ENCODE results near the gene PTPN5. TPM values are rescaled to one million over a fixed set of nuclear protein-coding genes. Genes with fewer than 3 reads are reported as not detected.

PTPN5 gene
- total and polyA plus RNA-seq, 10 donors: 0.08 to 2.0 (median 0.26) TPM; not detected in 1

DNA sequence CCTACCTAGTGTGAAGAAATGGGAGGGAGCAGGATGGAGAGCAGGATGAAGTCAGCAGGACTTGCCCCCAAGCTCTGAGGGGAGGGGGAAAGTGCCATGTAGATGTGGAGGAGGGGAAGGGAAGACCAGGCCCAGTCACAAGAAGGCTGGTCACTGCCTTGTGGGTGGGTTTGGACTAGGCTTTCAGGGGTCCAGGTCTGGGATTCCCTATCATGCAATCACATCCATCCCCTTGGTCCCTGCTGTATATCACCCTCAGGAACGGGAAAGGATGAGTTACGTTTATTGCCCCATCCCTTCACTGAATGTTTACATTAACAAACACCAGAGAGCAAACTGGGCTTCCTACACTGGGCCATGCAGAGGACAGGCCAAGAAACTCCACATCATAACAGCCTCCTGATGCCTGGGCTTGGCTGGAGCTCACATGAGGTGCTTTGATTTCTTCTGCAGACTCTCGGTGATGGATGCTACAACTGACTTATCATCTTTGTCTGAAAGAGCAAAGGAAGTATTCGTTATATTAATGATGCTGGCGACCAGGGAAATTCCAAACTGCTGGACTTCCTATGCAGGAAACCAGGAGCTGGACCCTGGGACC, 87.5 kb downstream of the PTPN5 start:
- WGBS, 5 donors: 72 to 93% (median 84%) methylated on average over 5 of the region's 5 CpGs
- H3K27ac ChIP-seq: no peak overlapping the region
- TF ChIP-seq POLR2A (IDR thresholded peaks at IDR 0.05): no peak
- TF ChIP-seq, protein P1, sequence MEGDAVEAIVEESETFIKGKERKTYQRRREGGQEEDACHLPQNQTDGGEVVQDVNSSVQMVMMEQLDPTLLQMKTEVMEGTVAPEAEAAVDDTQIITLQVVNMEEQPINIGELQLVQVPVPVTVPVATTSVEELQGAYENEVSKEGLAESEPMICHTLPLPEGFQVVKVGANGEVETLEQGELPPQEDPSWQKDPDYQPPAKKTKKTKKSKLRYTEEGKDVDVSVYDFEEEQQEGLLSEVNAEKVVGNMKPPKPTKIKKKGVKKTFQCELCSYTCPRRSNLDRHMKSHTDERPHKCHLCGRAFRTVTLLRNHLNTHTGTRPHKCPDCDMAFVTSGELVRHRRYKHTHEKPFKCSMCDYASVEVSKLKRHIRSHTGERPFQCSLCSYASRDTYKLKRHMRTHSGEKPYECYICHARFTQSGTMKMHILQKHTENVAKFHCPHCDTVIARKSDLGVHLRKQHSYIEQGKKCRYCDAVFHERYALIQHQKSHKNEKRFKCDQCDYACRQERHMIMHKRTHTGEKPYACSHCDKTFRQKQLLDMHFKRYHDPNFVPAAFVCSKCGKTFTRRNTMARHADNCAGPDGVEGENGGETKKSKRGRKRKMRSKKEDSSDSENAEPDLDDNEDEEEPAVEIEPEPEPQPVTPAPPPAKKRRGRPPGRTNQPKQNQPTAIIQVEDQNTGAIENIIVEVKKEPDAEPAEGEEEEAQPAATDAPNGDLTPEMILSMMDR (IDR thresholded peaks at IDR 0.05 in 8 of 11, conservative IDR thresholded peaks at IDR 0.05 in 3 of 11): no peak
- no peak for TF ChIP-seq POLR2AphosphoS5 (IDR thresholded peaks at IDR 0.05)
- H3K36me3 ChIP-seq: peaks cover 0 to 20% (median 0%) of the 10 kb centered on the region in 6 donors
- DNase-seq: no peak
- H3K4me1 ChIP-seq: peaks cover 0 to 46% (median 34%) of the 10 kb centered on the region in 6 donors
- intact Hi-C loops (cut with DNase I; ENCODE audit: low total_unique reads): no loop called here
- H3K9me3 ChIP-seq: no peaks in the 10 kb centered on the region
- H3K27me3 ChIP-seq (replicated peaks in 1 of 7): peaks cover 0 to 23% (median 0%) of the 10 kb centered on the region in 7 donors
- no peak overlapping the region for H3K4me3 ChIP-seq

DNA sequence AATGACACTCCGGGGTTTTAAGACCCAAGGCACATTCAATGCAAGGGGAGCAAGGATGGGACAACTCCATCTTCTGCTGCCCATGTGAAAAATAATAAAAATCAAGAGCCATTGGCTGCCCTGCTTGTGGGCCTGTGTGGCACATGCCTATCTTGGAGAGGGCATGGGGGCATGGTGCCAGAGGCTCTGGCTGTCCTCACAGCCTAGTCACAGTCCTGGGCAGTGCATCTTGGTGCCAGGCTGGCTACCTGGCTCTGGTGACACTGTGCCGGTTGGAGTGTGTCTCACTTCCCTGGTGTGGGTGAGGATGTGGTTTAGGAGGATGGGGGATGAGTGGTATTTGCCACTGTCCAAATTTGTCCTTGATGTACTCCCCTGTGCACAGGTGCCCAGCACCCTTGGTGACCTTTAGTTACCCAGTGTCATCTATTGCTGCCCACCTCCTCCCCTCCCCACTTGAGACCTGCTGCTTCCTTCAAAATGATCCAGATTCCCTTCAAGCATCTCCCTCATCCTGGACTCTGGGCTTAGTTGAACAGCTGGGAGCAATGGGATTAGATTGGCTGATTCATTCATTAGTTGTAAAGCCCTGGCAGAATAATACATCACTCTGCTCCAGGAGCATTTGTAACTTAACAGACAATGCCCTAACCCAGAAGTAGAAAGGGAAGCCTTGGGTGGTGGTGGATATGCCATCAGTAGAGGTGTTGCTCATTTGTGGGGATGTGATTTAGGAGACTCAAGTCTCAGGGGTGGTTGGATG, 88.4 kb downstream of the PTPN5 start:
- WGBS, 5 donors: 35 to 94% (median 78%) methylated on average over 2 of the region's 2 CpGs
- no peak for DNase-seq
- peaks cover 0 to 28% (median 0%) of the 10 kb centered on the region in 7 donors for H3K27me3 ChIP-seq (replicated peaks in 1 of 7)
- no peak overlapping the region for H3K27ac ChIP-seq
- peaks cover under 1 to 52% (median 39%) of the 10 kb centered on the region in 6 donors for H3K4me1 ChIP-seq
- intact Hi-C loops (cut with DNase I; ENCODE audit: low total_unique reads): no loop called here
- H3K36me3 ChIP-seq: peaks cover 0 to 20% (median 0%) of the 10 kb centered on the region in 6 donors
- H3K4me3 ChIP-seq: no peak overlapping the region
- TF ChIP-seq POLR2A (IDR thresholded peaks at IDR 0.05) (no peak), POLR2AphosphoS5 (IDR thresholded peaks at IDR 0.05) (no peak)
- TF ChIP-seq, protein P1 (IDR thresholded peaks at IDR 0.05 in 8 of 11, conservative IDR thresholded peaks at IDR 0.05 in 3 of 11): no peak
- H3K9me3 ChIP-seq: no peaks in the 10 kb centered on the region

DNA sequence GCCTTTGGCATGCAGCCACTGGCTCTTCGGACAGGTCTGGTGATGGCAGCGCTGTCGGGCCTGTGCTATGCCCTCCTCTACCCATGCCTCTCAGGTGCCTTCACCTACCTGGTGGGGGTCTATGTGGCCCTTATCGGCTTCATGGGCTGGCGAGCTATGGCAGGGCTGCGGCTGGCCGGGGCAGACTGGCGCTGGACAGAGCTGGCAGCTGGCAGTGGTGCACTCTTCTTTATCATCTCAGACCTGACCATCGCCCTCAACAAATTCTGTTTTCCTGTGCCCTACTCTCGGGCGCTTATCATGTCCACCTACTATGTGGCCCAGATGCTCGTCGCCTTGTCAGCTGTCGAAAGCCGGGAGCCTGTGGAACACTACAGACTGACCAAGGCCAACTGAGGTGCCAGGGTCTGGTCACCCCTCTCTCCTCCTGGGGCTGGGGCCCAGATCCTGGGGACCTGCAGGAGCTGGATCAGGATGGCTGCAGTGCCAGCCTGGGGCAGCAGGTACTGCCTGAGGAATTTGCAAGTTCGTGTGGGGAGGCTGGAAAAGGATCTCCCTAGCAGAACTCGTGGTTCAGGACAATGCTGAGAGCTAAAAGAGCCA, 89.9 kb downstream of the PTPN5 start:
- H3K27me3 ChIP-seq (replicated peaks in 1 of 7): peaks cover 0 to 25% (median 0%) of the 10 kb centered on the region in 7 donors
- 92 to 98% (median 95%) methylated on average over 16 to 17 of the region's 17 CpGs for WGBS, 5 donors
- intact Hi-C loops (cut with DNase I; ENCODE audit: low total_unique reads): no loop called here
- H3K4me1 ChIP-seq: peaks cover 4 to 52% (median 38%) of the 10 kb centered on the region in 6 donors
- H3K4me3 ChIP-seq: no peak overlapping the region
- H3K36me3 ChIP-seq: peaks cover 0 to 20% (median 0%) of the 10 kb centered on the region in 6 donors
- H3K9me3 ChIP-seq: no peaks in the 10 kb centered on the region
- DNase-seq: no peak
- no peak overlapping the region for H3K27ac ChIP-seq
- TF ChIP-seq, protein P1 (IDR thresholded peaks at IDR 0.05 in 8 of 11, conservative IDR thresholded peaks at IDR 0.05 in 3 of 11): no peak
- TF ChIP-seq POLR2A (IDR thresholded peaks at IDR 0.05) (no peak), POLR2AphosphoS5 (IDR thresholded peaks at IDR 0.05) (peak in 1 of 3 donors; percentile 20)
